Measurements from ENCODE around the gene PUS10.
A peak's percentile ranks its signal among the peaks of the same experiment; 100 is the strongest.

The PUS10 gene

GRCh38 chr2:61017556-61018317 is at the start of gene PUS10, which contains the start of gene PEX13 (continued):
- TF ChIP-seq GLIS2 (tag by site-specific recombination; IDR thresholded peaks at IDR 0.05) (peak; percentile 68; the same call in 1 of the 2 replicates), ZNF311 (tag by site-specific recombination; IDR thresholded peaks at IDR 0.05; ENCODE audit: borderline replicate concordance) (no peak), EGR2 (tag by site-specific recombination; IDR thresholded peaks at IDR 0.05; ENCODE audit: low read depth) (peak; percentile 76), ZIC2 (tag by site-specific recombination; IDR thresholded peaks at IDR 0.05) (peak; percentile 52; the same call in 1 of the 2 replicates), ZNF341 (tag by site-specific recombination; IDR thresholded peaks at IDR 0.05; ENCODE audit: low read depth) (peak; percentile 30)
- TF ChIP-seq, protein P1, sequence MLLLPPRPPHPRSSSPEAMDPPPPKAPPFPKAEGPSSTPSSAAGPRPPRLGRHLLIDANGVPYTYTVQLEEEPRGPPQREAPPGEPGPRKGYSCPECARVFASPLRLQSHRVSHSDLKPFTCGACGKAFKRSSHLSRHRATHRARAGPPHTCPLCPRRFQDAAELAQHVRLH (tag by site-specific recombination; IDR thresholded peaks at IDR 0.05) = peak; percentile 15

GRCh38 chr2:61065714-61066709 is 48.0 kb upstream of the PUS10 start, which contains the start of gene SANBR:
Gene SANBR (plus strand): TSS chr2:61065871. CDS start chr2:61070351, 4,480 bp downstream.
- Histone ChIP-seq H3K36me3 (ENCODE audit: control insufficient read depth in 2 of 2, insufficient read depth in 1 of 2, low read length in 2 of 2) (peaks cover 12 to 16% of the 10 kb centered on the region in 2 experiments), H3K9me3 (ENCODE audit: control insufficient read depth, insufficient read depth, low read depth, low read length) (no peaks in the 10 kb centered on the region), H3K4me1 (ENCODE audit: control insufficient read depth, insufficient read depth, low read length) (peaks cover 5% of the 10 kb centered on the region; the same call in 1 of the 2 replicates), H3K4me3 (ENCODE audit: low read depth, low read length) (peak within 1 kb of the TSS; percentile 80), H3K27ac (ENCODE audit: extremely low read depth, low read depth, low read length) (peak within 1 kb of the TSS; percentile 69)
- CTCF ChIA-PET = interaction anchor here (0.8 to 1.0 kb wide), 3 partner anchors 24 to 355 kb away, joined by 3 to 4 read pairs (median 3); no protein-coding TSS in a partner anchor
- POLR2A ChIA-PET = interaction anchor here (0.9 to 2.4 kb wide), 3 partner anchors 49 to 118 kb away, joined by 3 to 8 read pairs (median 3); partner anchors contain the start of gene PEX13
- TF ChIP-seq BCL11B (tag by site-specific recombination; IDR thresholded peaks at IDR 0.05; ENCODE audit: low read depth) = 0 out of 2 replicates have a peak, but pooled peaks have one; percentile 39
- peak; percentile 88 for TF ChIP-seq ZBTB8A (tag by site-specific recombination; IDR thresholded peaks at IDR 0.05)
- peak; percentile 43; the same call in 1 of the 2 replicates for TF ChIP-seq BCL11A (tag by site-specific recombination; IDR thresholded peaks at IDR 0.05; ENCODE audit: low read depth)
- TF ChIP-seq SP3 (tag by site-specific recombination; IDR thresholded peaks at IDR 0.05) = peak; percentile 47; the same call in 1 of the 2 replicates
- TF ChIP-seq KLF8 (tag by site-specific recombination; IDR thresholded peaks at IDR 0.05) = peak; percentile 73; the same call in 1 of the 2 replicates
- no peak for TF ChIP-seq ZBTB1 (tag by site-specific recombination; IDR thresholded peaks at IDR 0.05)
- TF ChIP-seq ZBTB20 (tag by site-specific recombination; IDR thresholded peaks at IDR 0.05) = peak; percentile 69
- no peak for TF ChIP-seq ZNF792 (tag by site-specific recombination; IDR thresholded peaks at IDR 0.05)
- TF ChIP-seq, protein P2, sequence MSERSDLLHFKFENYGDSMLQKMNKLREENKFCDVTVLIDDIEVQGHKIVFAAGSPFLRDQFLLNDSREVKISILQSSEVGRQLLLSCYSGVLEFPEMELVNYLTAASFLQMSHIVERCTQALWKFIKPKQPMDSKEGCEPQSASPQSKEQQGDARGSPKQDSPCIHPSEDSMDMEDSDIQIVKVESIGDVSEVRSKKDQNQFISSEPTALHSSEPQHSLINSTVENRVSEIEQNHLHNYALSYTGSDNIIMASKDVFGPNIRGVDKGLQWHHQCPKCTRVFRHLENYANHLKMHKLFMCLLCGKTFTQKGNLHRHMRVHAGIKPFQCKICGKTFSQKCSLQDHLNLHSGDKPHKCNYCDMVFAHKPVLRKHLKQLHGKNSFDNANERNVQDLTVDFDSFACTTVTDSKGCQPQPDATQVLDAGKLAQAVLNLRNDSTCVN (tag by site-specific recombination; optimal IDR thresholded peaks at IDR 0.05) = peak; percentile 81
- TF ChIP-seq, protein P3, sequence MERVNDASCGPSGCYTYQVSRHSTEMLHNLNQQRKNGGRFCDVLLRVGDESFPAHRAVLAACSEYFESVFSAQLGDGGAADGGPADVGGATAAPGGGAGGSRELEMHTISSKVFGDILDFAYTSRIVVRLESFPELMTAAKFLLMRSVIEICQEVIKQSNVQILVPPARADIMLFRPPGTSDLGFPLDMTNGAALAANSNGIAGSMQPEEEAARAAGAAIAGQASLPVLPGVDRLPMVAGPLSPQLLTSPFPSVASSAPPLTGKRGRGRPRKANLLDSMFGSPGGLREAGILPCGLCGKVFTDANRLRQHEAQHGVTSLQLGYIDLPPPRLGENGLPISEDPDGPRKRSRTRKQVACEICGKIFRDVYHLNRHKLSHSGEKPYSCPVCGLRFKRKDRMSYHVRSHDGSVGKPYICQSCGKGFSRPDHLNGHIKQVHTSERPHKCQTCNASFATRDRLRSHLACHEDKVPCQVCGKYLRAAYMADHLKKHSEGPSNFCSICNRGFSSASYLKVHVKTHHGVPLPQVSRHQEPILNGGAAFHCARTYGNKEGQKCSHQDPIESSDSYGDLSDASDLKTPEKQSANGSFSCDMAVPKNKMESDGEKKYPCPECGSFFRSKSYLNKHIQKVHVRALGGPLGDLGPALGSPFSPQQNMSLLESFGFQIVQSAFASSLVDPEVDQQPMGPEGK (tag by site-specific recombination; IDR thresholded peaks at IDR 0.05) = peak; percentile 45; the same call in 1 of the 2 replicates
- TF ChIP-seq KLF16 (tag by site-specific recombination; IDR thresholded peaks at IDR 0.05) = peak; percentile 31; the same call in 1 of the 2 replicates
- peak; percentile 39; the same call in 1 of the 2 replicates for TF ChIP-seq ZNF398 (tag by site-specific recombination; IDR thresholded peaks at IDR 0.05)
- TF ChIP-seq, protein P4, sequence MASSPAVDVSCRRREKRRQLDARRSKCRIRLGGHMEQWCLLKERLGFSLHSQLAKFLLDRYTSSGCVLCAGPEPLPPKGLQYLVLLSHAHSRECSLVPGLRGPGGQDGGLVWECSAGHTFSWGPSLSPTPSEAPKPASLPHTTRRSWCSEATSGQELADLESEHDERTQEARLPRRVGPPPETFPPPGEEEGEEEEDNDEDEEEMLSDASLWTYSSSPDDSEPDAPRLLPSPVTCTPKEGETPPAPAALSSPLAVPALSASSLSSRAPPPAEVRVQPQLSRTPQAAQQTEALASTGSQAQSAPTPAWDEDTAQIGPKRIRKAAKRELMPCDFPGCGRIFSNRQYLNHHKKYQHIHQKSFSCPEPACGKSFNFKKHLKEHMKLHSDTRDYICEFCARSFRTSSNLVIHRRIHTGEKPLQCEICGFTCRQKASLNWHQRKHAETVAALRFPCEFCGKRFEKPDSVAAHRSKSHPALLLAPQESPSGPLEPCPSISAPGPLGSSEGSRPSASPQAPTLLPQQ (tag by site-specific recombination; IDR thresholded peaks at IDR 0.05) = no peak
- TF ChIP-seq, protein P5, sequence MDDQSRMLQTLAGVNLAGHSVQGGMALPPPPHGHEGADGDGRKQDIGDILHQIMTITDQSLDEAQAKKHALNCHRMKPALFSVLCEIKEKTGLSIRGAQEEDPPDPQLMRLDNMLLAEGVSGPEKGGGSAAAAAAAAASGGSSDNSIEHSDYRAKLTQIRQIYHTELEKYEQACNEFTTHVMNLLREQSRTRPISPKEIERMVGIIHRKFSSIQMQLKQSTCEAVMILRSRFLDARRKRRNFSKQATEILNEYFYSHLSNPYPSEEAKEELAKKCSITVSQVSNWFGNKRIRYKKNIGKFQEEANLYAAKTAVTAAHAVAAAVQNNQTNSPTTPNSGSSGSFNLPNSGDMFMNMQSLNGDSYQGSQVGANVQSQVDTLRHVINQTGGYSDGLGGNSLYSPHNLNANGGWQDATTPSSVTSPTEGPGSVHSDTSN (CRISPR knock-in tag; IDR thresholded peaks at IDR 0.05) = peak; percentile 73; the same call in 1 of the 2 replicates
- 0 out of 2 replicates have a peak, but pooled peaks have one; percentile 25 for TF ChIP-seq ZNF391 (tag by site-specific recombination; IDR thresholded peaks at IDR 0.05; ENCODE audit: borderline replicate concordance, low read depth)
- TF ChIP-seq ZFHX2 (tag by site-specific recombination; conservative IDR thresholded peaks at IDR 0.05) = peak; percentile 87
- 0 out of 2 replicates have a peak, but pooled peaks have one; percentile 25 for TF ChIP-seq ZBTB17 (tag by site-specific recombination; IDR thresholded peaks at IDR 0.05)
- TF ChIP-seq ZNF561 (tag by site-specific recombination; IDR thresholded peaks at IDR 0.05; ENCODE audit: borderline replicate concordance) = peak; percentile 61; the same call in 1 of the 2 replicates
